Epidermal melanocyte (primary cell): ENCODE results near the gene SKAP1.
"Not testable (repeated sequence)": the region's sequence is repeated elsewhere in the genome, so short reads cannot be mapped to it uniquely, and the experiment has no call there.

Experiments
- DNase-seq: peaks from one replicate; pipeline ENCODE4 v3.0.0; 2011; ENCODE audit warnings: low spot score; ENCODE audit not compliant: insufficient read length

The SKAP1 gene

DNA sequence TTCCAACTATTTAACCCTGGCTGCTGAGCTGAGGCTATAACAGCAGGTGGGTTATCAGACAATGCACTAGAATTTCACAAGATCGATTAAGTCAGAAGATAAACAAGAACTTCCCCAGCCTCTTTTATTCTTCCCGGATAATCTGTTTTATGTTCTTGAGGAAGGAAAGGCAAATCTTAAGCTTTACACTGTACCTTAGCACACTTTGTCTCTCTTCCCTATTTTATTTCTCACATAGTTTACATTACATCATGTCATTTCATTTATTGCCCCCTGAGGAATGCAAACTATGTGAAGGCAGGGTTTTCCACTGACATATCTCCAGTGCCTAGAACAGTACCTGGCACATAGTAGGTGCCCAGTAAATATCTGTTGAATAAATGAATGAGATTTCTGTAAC lies 139.6 kb downstream of the SKAP1 start:
- no peak for DNase-seq

- DNase-seq = not testable (repeated sequence)
Observed at GRCh38 chr17:48286917-48287316, 143.1 kb downstream of the SKAP1 start.

DNA sequence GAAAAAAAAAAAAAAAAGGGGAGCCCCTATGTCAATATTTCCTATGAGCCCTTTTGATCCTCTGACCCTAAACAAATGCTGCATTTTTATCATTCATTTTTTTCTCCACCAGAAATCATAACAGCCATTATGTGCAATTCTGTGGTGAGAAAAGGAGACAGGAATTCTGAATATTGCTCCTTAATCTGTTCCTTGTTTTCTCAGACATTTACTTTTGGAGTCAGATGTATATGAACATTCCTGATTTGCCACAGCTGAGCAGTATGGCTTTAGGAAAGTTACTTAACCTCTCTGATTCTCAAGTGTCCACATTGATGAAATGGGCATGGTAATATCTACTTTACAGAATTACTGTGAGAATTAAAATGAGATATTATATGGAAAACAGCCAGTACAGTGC lies 144.4 kb downstream of the SKAP1 start:
- DNase-seq = no peak

DNA sequence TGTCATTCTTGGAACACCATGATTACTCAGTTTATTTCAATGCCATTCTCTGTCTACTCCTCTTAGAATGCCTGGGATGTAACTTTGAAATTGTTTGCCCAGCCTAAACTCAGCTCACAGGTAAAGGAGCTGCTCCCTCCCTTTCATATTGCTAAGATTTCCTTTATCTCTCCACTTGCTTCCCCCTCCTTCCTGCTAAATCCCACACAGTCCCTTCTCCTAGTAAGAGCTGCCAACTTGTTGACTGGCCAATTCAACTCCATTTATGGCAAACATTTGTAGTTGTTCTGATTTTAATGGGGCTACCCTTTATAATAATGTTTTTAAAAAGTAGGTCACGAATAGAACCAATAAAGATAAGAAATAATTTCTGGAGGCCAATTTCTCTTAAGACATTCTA lies 146.1 kb downstream of the SKAP1 start:
- DNase-seq = no peak

DNA sequence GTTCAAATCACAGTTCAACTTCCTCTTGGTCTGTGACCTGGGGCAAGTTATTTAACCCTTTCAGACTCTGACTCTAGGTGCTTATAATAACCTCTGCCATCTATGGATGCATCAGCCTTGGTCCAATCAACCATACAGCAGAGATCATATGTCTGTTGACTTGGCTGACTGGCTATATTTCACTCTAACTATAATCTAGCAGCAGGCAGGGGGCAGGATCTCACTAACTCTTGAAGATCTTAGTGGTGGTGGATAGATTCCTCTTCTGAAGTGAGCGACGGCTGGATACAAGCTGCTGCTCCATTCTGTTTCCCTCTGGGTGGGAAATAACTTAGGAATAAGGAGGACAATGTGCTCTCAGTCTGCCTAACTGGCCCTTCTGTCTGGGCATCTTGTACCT lies 146.6 kb downstream of the SKAP1 start:
- DNase-seq = no peak

DNA sequence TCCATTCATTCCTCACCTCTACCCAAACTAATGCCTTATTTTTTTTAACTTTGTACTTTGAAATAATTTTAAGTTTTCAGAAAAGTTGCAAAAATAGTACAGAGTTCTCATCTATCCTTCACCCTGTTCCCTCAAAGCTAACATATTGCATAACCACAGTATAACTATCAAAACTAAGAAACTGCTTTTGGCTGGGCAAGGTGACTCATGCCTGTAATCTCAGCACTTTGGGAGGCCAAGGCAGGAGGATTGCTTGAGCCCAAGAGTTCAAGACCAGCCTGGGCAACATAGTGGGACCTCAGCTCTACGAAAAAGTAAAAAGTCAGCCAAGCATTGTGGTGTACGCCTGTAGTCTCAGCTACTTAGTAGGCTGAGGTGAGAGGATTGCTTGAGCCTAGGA lies 147.7 kb downstream of the SKAP1 start:
- no peak for DNase-seq

DNA sequence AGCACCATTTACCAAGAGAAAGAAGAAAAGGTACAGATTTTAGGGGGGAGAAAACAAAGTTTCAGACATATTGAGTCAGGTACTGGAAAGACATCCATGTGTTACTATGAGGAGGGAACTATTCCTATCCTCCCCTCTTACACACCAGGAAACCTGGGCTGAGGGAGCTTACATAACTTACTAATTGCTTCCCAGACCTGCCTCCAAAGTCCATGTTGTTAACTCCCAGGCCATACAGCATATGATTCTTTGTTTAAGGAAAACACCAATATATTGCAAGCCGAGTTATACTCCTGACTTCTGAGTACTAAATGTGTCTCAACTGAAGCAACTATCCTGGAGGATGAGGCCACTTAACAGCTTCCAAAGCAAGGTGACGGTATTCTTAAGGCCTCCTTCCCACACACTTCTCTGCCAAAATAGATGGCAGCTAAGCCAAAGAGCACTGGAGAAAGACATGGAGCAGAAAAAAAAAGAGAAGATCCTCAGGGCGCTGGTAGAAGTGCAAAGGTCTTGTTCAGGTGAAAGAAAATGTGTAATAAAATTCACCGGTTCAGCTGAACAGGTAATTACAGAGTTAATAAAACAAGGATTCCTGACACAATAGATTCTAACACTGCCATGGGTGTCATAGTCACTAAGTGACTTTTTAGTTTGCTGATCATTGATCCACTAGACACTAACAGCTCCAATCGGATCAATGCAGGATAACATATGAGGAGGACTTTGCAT lies 151.1 kb downstream of the SKAP1 start:
- DNase-seq = no peak

DNA sequence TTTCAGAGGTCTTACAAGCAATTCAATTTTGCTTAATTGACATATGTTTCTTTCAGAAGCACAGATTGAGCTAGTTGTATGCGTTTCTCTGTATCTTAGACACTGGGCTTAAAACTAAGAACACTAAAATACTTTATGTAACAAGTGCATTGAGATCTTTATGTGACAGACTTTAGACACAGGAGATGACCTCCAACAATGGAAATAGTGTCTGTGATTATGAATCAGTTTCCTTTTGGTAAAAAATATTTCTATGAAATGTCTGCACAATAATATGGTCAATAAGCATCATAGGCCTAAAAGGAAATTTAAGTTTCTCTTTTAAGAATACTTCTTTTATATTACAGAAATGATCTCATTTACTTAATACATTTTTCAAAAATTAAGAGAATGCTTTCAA lies 153.2 kb downstream of the SKAP1 start:
- DNase-seq = no peak

GRCh38 chr17:48270899-48271298 lies 159.1 kb downstream of the SKAP1 start:
- DNase-seq = no peak

DNA sequence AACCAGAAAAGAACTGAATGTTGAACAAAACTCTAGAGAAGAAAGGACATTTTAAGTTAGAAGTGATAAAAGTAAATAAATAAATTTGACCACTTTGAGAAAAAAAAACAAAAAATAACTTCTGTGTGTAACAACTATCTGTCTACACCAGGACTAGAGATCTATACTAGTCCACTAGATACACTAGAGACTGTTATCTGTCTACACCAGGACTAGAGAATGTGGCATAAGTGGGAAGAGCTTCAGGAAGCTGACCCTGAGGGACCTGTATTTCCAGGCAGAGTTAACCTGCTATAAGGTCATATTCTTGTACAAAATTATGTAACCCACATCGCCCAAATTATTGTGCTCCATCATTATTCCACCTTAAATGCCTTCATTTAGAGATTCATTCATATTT lies 160.8 kb downstream of the SKAP1 start:
- no peak for DNase-seq

DNA sequence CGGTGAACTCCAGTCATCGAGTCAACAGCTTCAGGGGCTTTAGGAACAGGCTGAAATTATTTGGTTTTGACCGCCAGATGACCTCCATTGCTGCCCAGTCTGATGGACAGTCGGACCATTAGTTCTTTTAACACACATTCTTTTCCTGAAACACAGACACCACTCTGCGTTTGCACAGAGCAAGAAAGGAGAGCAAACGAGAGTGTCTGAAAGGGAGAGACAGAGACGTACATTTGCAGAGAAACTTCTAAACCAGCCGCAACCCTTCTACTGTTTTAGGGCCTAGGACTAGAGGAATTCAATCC lies 166.3 kb downstream of the SKAP1 start:
- DNase-seq = no peak

- no peak for DNase-seq
Observed at GRCh38 chr17:48262982-48263730, 166.9 kb downstream of the SKAP1 start.

GRCh38 chr17:48261297-48261880 lies 168.6 kb downstream of the SKAP1 start:
- no peak for DNase-seq

GRCh38 chr17:48259694-48260291 lies 170.2 kb downstream of the SKAP1 start:
- no peak for DNase-seq

- no peak for DNase-seq
Observed at GRCh38 chr17:48258331-48258730, 171.7 kb downstream of the SKAP1 start.

GRCh38 chr17:48255759-48256158 lies 174.3 kb downstream of the SKAP1 start:
- no peak for DNase-seq

GRCh38 chr17:48254896-48255295 lies 175.1 kb downstream of the SKAP1 start:
- no peak for DNase-seq

GRCh38 chr17:48253975-48254374 lies 176.0 kb downstream of the SKAP1 start:
- DNase-seq = no peak

DNA sequence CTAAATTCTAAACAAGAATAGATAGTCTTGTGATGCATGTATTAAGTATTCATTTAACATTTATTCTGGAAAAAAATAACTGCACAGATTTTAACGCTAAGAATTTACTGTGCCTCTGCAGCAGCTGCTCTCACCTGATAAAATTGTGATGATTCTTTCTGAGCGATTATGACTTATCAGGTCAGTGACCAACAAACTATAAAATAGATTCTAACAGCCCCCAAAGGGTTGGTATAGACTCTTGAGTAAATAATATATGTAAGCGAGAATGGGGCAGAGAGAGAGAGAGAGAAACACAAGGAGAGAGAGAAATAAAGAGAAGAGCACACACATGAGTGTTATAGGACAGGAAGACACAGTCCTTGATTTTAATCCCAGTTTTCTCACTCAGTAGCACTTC lies 178.1 kb downstream of the SKAP1 start:
- no peak for DNase-seq

- DNase-seq = no peak
Observed at GRCh38 chr17:48250949-48251348, 179.1 kb downstream of the SKAP1 start.

DNA sequence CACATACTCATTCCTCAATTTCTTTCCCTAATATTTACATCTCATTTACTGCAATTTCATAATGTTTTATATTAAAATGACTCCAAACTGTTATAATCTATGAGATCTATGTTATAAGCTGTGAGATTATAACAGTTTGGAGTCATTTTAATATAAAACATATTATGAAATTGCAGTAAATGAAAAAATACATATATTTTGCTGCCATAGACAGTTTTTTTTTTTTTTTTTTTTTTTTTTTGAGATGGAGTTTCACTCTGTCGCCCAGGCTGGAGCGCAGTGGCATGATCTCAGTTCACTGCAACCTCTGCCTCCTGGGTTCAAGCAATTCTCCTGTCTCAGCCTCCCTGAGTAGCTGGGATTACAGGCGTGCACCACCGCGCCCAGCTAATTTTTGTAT lies 180.0 kb downstream of the SKAP1 start:
- DNase-seq = not testable (repeated sequence)

DNA sequence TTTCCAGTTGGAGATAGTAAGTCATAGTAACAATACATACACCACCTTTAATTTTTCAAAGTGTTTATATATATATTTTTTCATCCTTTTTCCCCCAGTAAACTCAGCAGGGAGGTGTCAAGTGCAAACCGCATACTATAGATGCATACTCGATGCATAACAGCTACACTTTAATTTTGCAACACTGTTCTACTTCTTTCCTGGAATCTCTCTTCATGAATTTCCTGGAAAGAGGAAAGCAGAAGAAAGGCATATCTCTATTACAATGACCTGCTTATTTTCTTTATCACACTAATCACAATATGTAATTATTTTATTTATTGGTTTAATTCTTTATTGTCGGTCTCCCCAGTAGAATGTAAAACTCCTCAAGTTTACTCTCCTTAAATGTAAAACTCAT lies 182.4 kb downstream of the SKAP1 start:
- no peak for DNase-seq
